HFFc6 (cell line): Measurements from ENCODE around the gene EXTL1. TPM values are rescaled to one million over a fixed set of nuclear protein-coding genes. Genes with fewer than 3 reads are reported as not detected.
A peak's percentile ranks its signal among the peaks of the same experiment; 100 is the strongest.

Source experiments
- DNase-seq: peaks from one replicate; pipeline ENCODE4 v3.0.0-alpha.2; 2018
- H3K27ac Mint-ChIP-seq: 2 replicates; pipeline ENCODE4 v1.8.0; 2020; ENCODE audit warnings: mild to moderate bottlenecking, mixed read lengths
- H3K27me3 Mint-ChIP-seq: 2 replicates; pipeline ENCODE4 v1.8.0; 2021; ENCODE audit warnings: mild to moderate bottlenecking, moderate library complexity, mixed read lengths; ENCODE audit not compliant: insufficient read depth
- H3K36me3 Mint-ChIP-seq: 2 replicates; pipeline ENCODE4 v1.8.0; 2021; ENCODE audit warnings: low read depth, mixed read lengths
- H3K4me1 Mint-ChIP-seq: 2 replicates; pipeline ENCODE4 v1.8.0; 2020; ENCODE audit warnings: low read depth, mixed read lengths
- H3K4me3 Mint-ChIP-seq: 2 replicates; pipeline ENCODE4 v1.8.0; 2020; ENCODE audit warnings: mild to moderate bottlenecking, moderate library complexity, mixed read lengths
- H3K9me3 Mint-ChIP-seq: 2 replicates; pipeline ENCODE4 v1.8.0; 2020; ENCODE audit warnings: mild to moderate bottlenecking, mixed read lengths
- CTCF ChIP-seq: fragments of 200-600 bp; sonication (generic); IDR thresholded peaks from 2 replicates; pipeline ENCODE4 v1.5.0; 2021; ENCODE audit warnings: antibody characterized with exemption, mild to moderate bottlenecking
- total RNA-seq, 6 experiments: library from RNA; stranded (reverse); fragmentation: NEBNext Ultra II Directional; extraction: Animal tissue kit (Norgen Biotek cat#: 25700); gene quantifications; 2 replicates in 1 of 6; 3 replicates in 5 of 6; pipeline ENCODE4 v1.2.3, GENCODE V29; 2021

The EXTL1 gene
- total RNA-seq, 6 experiments from 2014 or later = 8.1 to 22.9 (median 9.4) TPM

GRCh38 chr1:26025517-26025916 lies 3.9 kb downstream of the EXTL1 start:
- H3K27ac Mint-ChIP-seq = no peak overlapping the region; the same call in 1 of the 2 replicates

GRCh38 chr1:26027716-26028489 lies 6.3 kb downstream of the EXTL1 start:
- Mint-ChIP-seq H3K4me1 (peaks cover 61% of the 10 kb centered on the region), H3K27ac (peak overlapping the region; percentile 41), H3K9me3 (no peaks in the 10 kb centered on the region), H3K27me3 (peaks cover 3% of the 10 kb centered on the region; the same call in 1 of the 2 replicates), H3K36me3 (peaks cover 8% of the 10 kb centered on the region; the same call in 1 of the 2 replicates), H3K4me3 (0 out of 2 replicates have a peak overlapping the region, but pooled peaks have one; percentile 15)
- TF ChIP-seq CTCF = no peak
- DNase-seq = no peak

More at GRCh38 chr1:26025517-26025916, 3.9 kb downstream of the EXTL1 start:
- no peak for TF ChIP-seq CTCF
- Mint-ChIP-seq H3K4me3 (no peak overlapping the region; the same call in 1 of the 2 replicates), H3K27me3 (no peaks in the 10 kb centered on the region; the same call in 1 of the 2 replicates), H3K4me1 (peaks cover 60% of the 10 kb centered on the region), H3K9me3 (no peaks in the 10 kb centered on the region), H3K36me3 (peaks cover 2% of the 10 kb centered on the region; the same call in 1 of the 2 replicates)
- no peak for DNase-seq

- H3K4me3 Mint-ChIP-seq = no peak overlapping the region
- peaks cover 3% of the 10 kb centered on the region; the same call in 1 of the 2 replicates for H3K27me3 Mint-ChIP-seq
- no peak for DNase-seq
- H3K4me1 Mint-ChIP-seq = peaks cover 55% of the 10 kb centered on the region
- no peak overlapping the region for H3K27ac Mint-ChIP-seq
- no peak for TF ChIP-seq CTCF
- peaks cover 8% of the 10 kb centered on the region; the same call in 1 of the 2 replicates for H3K36me3 Mint-ChIP-seq
- H3K9me3 Mint-ChIP-seq = no peaks in the 10 kb centered on the region
Measured at GRCh38 chr1:26028490-26028980, 7.0 kb downstream of the EXTL1 start.

GRCh38 chr1:26029054-26029863 lies 7.7 kb downstream of the EXTL1 start:
- Mint-ChIP-seq H3K36me3 (peaks cover 8% of the 10 kb centered on the region; the same call in 1 of the 2 replicates), H3K27me3 (peaks cover 3% of the 10 kb centered on the region; the same call in 1 of the 2 replicates), H3K4me1 (peaks cover 52% of the 10 kb centered on the region), H3K27ac (no peak overlapping the region), H3K9me3 (no peaks in the 10 kb centered on the region), H3K4me3 (no peak overlapping the region)
- no peak for TF ChIP-seq CTCF
- no peak for DNase-seq

GRCh38 chr1:26029864-26030481 lies 8.4 kb downstream of the EXTL1 start:
- DNase-seq = no peak
- no peak overlapping the region for H3K4me3 Mint-ChIP-seq

More at GRCh38 chr1:26029864-26030481, 8.4 kb downstream of the EXTL1 start:
- Mint-ChIP-seq H3K9me3 (no peaks in the 10 kb centered on the region), H3K27ac (no peak overlapping the region), H3K27me3 (peaks cover 4% of the 10 kb centered on the region; the same call in 1 of the 2 replicates), H3K4me1 (peaks cover 52% of the 10 kb centered on the region), H3K36me3 (peaks cover 8% of the 10 kb centered on the region; the same call in 1 of the 2 replicates)
- TF ChIP-seq CTCF = peak; percentile 47
